ENCODE results near the gene SLC12A9.
A peak's percentile ranks its signal among the peaks of the same experiment; 100 is the strongest.

Gene SLC12A9

DNA sequence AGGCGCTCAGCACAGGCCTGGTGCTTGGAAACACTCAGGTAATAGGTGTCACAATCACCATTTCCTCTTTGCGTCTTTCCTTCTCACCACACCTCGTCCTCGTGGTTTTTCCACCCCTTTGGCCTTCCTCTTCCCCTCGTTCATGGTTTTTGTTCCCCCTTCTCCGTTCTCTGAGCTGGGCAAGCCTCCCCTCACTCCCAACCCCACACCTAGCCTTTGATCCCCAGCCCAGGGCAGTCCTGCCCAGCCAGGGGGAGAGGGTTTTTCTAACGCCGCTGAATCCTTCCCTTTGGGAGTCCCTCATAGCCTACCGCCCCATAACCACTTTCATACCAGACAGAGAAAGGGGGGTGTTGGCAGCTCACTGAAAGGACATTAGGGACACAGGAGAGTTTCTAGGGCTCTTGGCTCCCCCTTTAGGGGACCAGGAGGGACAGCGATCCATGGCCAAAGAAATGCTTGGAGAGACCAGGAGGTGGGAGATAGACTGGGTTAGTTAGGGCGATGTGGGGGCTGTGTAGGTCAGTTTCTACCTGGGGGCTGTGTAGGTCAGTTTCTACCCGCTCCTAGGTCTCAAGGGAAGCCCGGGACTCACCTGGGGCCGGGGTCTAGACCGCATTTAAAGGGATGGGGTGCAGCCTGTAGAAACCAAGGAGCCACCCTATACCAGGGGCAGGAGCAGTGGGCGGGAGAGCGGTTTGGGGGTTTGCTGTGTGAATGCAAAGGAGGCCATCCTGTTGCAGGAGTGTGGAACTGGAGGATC is 26.6 kb upstream of the SLC12A9 start:
- DNase-seq (ENCODE audit: low read depth in 2 of 2), result peak; percentile 54 to 60
- peak overlapping the region; percentile 73 to 87 for H3K4me3 ChIP-seq (replicated peaks in 1 of 2; ENCODE audit: low read depth in 2 of 2, low read length in 2 of 2)
- TF ChIP-seq, protein P1, sequence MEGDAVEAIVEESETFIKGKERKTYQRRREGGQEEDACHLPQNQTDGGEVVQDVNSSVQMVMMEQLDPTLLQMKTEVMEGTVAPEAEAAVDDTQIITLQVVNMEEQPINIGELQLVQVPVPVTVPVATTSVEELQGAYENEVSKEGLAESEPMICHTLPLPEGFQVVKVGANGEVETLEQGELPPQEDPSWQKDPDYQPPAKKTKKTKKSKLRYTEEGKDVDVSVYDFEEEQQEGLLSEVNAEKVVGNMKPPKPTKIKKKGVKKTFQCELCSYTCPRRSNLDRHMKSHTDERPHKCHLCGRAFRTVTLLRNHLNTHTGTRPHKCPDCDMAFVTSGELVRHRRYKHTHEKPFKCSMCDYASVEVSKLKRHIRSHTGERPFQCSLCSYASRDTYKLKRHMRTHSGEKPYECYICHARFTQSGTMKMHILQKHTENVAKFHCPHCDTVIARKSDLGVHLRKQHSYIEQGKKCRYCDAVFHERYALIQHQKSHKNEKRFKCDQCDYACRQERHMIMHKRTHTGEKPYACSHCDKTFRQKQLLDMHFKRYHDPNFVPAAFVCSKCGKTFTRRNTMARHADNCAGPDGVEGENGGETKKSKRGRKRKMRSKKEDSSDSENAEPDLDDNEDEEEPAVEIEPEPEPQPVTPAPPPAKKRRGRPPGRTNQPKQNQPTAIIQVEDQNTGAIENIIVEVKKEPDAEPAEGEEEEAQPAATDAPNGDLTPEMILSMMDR (IDR thresholded peaks at IDR 0.05; ENCODE audit: low read depth, low read length), result peak; percentile 19

- DNase-seq (ENCODE audit: low read depth in 2 of 2), result peak in 1 of 2 donors; percentile 29
- TF ChIP-seq, protein P1 (IDR thresholded peaks at IDR 0.05; ENCODE audit: low read depth, low read length), result no peak
Observed at GRCh38 chr7:100826514-100827329, 25.8 kb upstream of the SLC12A9 start.

DNA sequence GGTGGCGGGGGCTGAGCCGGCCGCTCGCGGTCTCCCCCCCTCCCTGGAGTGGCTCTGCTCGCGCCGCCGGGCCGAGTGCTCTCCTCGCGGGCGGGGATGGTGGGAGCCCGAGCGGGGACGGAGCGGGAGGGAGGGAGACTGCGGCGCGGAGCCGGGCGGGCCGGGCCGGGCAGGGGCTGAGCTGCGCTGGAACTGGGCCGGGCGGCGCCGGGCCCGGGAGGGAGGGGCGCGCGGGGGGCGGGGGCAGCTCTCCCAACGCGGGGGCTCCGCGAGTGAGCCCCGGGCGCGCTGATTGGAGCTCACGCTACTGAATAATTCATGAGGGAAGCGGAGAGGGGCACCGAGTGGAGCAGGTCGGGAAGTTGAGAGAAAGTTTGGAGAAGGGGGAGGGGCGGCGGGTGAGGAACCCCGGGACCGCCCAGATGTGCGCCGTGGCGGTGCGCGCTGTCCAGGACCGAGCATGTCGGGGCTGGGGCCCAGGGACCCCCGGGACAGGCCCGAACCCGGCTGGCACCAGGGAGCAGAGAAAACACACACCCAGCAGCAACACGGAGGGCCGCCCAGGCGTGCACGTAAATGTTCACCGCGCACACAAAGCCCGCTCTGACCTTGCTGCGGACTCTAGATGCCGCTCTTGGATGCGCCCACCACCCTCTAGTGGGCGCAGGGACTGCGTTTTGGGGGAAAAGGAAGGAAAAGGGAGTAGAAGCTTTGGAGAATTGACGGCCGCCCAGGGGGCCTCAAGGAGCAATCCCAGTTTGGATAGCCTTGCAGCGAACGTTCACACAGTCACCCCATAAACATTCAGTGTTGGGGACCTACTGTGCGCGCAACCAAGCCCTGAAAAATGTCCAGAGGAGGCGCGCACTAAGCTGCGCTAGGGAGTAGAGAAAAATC is 24.9 kb upstream of the SLC12A9 start, which contains the start of gene EPHB4:
TSS of gene EPHB4 (minus strand) at position 194 of the 897 bp plus-strand sequence. CDS start 493 bp downstream, outside the sequence.
- TF ChIP-seq, protein P1 (IDR thresholded peaks at IDR 0.05; ENCODE audit: low read depth, low read length), result peak; percentile 53
- H3K4me3 ChIP-seq (replicated peaks in 1 of 2; ENCODE audit: low read depth in 2 of 2, low read length in 2 of 2), result peak within 1 kb of the TSS; percentile 73 to 87
- DNase-seq (ENCODE audit: low read depth in 2 of 2), result peak; percentile 85 to 93

More at GRCh38 chr7:100826514-100827329, 25.8 kb upstream of the SLC12A9 start:
- H3K4me3 ChIP-seq (replicated peaks in 1 of 2; ENCODE audit: low read depth in 2 of 2, low read length in 2 of 2), result peak overlapping the region; percentile 73 to 87

GRCh38 chr7:100829150-100829716 is 23.3 kb upstream of the SLC12A9 start:
- DNase-seq (ENCODE audit: low read depth in 2 of 2), result peak in 1 of 2 donors; percentile 43
- TF ChIP-seq, protein P1 (IDR thresholded peaks at IDR 0.05; ENCODE audit: low read depth, low read length), result no peak
- H3K4me3 ChIP-seq (replicated peaks in 1 of 2; ENCODE audit: low read depth in 2 of 2, low read length in 2 of 2), result no peak overlapping the region

GRCh38 chr7:100830396-100830795 is 22.1 kb upstream of the SLC12A9 start:
- DNase-seq (ENCODE audit: low read depth in 2 of 2), result no peak

More at GRCh38 chr7:100830396-100830795, 22.1 kb upstream of the SLC12A9 start:
- no peak overlapping the region for H3K4me3 ChIP-seq (replicated peaks in 1 of 2; ENCODE audit: low read depth in 2 of 2, low read length in 2 of 2)
- TF ChIP-seq, protein P1 (IDR thresholded peaks at IDR 0.05; ENCODE audit: low read depth, low read length), result no peak
